Measurements from ENCODE around the gene ADGRB2.

ADGRB2 gene

DNA sequence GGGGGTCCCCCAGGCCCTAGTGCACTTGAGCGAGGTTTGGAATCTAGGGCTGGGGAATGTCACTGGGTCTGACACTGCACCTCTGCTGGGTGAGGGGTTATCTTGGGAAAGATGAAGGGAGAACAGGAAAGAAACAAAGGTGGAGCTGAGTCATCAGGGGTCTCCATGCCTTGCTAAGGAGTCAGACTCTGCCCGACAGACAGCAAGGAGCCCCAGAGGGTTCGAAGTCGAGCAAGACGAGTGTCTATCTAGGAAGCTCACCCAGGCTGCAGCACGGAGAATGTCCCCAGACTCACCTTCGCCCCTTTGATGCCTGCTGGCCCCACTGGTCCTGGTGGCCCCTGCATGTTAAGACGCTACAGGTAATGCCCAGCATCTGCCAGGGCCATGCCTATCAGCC is 78.3 kb downstream of the ADGRB2 start:
- DNase-seq (ENCODE audit: low read depth in 2 of 2, low spot score in 1 of 2): no peak

DNA sequence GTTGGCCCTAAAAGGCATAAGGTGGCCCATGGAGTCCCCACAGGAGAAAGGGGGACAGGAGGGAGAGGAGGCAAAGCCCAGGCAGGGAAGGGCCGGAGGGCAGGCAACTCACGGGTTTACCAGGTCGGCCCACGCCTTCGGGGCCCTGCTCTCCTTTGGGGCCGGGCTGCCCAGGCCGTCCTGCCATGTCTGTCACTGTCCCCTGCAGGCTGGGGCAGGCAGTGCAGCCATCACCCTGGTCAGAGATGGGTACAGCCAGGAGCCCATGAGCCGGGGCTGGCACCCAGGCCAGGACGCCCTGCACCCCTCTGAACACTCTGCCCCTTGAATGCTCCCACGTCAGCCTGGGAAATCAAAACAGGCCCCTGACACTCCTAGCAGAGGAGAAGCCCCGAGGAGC is 80.1 kb downstream of the ADGRB2 start:
- no peak for DNase-seq (ENCODE audit: low read depth in 2 of 2, low spot score in 1 of 2)

DNA sequence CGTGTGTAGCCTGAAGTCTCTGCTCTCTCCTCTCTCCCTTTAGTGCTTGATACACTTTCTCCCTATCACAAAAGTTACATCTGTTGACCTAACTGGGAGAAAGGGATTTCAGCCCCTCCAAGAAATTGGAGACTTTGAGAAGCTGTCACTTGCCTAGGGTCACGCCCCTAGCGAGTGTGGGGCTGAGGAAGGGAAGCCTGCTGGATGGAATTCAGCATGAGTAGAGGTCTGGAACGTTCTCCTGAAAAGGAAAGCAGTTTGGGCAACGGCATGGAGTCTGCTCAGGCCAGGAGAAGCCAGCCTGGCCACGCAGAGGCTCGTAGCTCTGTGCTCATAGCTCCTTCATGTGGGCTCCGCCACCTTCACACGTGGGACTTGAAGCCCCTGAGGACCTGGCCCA is 82.7 kb downstream of the ADGRB2 start:
- no peak for DNase-seq (ENCODE audit: low read depth in 2 of 2, low spot score in 1 of 2)

DNA sequence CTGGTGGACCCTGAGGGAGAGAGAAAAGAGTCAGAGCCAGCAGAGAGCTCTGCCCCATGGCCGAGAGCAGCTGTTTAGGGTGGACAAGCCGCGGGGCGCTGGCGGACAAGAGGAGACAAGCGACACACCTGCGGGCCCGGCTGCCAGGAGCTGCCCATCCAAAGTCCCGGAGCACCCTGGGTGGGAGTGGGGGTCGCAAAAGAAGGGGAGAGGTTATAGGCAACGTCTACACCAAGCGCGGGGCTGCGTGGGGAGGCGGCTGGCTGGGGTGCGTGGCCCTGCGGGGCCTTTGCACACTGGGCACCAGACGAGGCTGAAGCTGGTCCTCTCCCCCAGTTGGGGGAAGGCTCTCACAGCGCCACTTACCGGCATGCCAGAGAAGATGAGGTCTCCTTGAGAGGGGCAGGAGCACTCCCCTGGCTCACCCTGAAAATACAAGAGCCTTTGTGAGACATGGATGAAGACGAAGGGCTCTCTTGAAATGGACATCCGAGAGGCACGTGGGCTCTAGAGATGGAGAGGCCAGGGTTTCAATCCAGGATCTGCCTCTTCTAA is 84.4 kb downstream of the ADGRB2 start:
- no peak for DNase-seq (ENCODE audit: low read depth in 2 of 2, low spot score in 1 of 2)

DNA sequence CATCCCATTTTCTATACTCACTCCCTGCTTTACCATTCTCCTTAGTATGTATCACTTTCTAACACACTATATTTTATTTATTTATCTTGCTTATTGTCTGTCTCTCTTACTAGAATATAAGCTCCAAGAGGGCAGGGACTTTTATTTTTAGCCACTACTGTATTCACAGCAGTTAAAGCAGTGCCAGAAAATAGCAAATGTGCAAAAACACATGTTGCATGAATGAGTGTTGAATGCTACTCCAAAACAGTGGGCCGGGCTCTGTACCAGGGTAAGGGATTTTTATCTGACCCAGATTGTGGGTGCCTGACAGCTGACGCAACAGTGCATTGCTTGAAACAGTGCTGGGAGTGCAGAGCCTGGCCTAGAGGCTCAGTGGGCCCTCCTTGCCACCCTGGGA is 85.0 kb downstream of the ADGRB2 start:
- no peak for DNase-seq (ENCODE audit: low read depth in 2 of 2, low spot score in 1 of 2)

DNA sequence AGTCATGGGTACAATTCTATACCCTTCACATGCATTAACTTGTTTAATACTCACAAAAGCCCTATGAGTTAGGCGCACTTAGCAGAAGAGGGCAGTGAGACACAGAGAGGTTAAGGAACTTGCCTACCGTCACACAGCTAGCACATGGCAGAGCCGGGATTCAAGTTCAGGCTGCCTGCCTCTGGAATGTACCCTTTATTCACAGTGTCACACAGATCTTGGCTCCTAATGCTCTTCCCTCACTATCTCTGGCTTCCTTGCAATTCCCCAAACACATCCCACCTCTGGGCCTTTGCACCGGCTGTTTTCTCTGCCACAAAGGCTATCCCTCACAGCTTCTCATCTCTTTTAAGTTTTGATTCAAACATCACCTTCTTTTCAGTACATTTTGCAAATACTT is 85.5 kb downstream of the ADGRB2 start:
- DNase-seq (ENCODE audit: low read depth in 2 of 2, low spot score in 1 of 2): no peak

DNA sequence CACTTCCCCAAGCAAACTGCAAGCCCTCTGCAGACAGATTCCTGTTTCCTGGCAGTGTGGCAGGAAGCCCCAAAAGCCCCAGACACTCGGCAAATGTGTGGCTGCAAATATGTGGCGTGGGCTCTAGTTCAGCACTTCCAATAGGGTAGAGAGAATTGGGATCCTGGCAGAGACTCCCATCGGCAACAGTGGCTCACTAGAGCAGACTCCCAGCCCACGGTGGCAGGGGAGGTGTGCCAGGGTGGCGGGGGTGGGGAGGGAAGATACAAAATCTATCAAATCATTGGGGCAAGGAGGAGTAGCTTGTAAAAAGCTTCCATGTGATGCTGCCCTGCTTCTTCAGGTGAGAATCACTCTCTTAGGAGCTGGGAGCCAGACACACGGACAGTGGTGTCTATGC is 86.2 kb downstream of the ADGRB2 start:
- no peak for DNase-seq (ENCODE audit: low read depth in 2 of 2, low spot score in 1 of 2)

DNA sequence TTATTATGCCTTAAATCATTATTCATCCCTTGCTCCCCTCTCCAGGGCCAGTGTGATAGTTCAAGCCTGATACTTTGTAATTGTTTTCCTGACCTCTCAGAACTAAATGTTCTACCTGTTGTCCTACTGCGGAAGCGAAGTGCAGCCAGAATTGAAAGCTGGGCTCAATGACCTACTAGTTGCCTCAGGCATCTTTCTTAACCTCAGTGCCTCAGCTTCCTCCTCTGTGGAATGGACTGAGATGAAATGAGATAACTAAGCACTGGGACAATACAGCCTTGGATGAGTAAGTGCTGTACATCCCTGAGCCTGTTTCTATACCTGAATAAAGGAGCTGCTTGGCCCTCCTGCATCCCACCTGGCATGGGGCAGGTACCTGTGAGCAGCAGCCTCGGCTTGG is 86.7 kb downstream of the ADGRB2 start:
- DNase-seq (ENCODE audit: low read depth in 2 of 2, low spot score in 1 of 2): no peak
